Esophagus squamous epithelium (tissue), 4 donors: Measurements from ENCODE around the gene PGLYRP3.
"Not testable (repeated sequence)": the region's sequence is repeated elsewhere in the genome, so short reads cannot be mapped to it uniquely, and the experiment has no call there.

Source experiments
- CTCF ChIP-seq, 6 experiments: fragments of 450-650 bp in 4 of 6; fragments of 200-600 bp in 2 of 6; sonication (generic) in 2 of 6; IDR thresholded peaks; one replicate each; pipeline ENCODE4 v1.5.1; 2016 to 2019; ENCODE audit warnings: antibody characterized with exemption in 6 of 6, mild to moderate bottlenecking in 4 of 6, moderate library complexity in 4 of 6
- POLR2A ChIP-seq, 4 donors: fragments of 450-650 bp; IDR thresholded peaks; one replicate each; pipeline ENCODE4 v1.6.1; 2017; ENCODE audit warnings: antibody characterized with exemption in 4 of 4, mild to moderate bottlenecking in 4 of 4, moderate library complexity in 3 of 4

- TF ChIP-seq CTCF, POLR2A (IDR thresholded peaks at IDR 0.05): not testable (repeated sequence)
Observed at GRCh38 chr1:153318145-153318544, 5.4 kb upstream of the PGLYRP3 start.
